GM12878 (cell line): ENCODE data around the gene LMO7. TPM values are rescaled to one million over a fixed set of nuclear protein-coding genes. Genes with fewer than 3 reads are reported as not detected.

Experiments
- ASH2L ChIP-seq: fragments of 300-600, 200-600 bp; sonication (generic); IDR thresholded peaks from 2 replicates; pipeline ENCODE4 v1.6.1; 2017; ENCODE audit warnings: low read depth, mild to moderate bottlenecking, borderline replicate concordance
- DPF2 ChIP-seq: fragments of 450-650 bp; IDR thresholded peaks from 2 replicates; pipeline ENCODE4 v1.6.1; 2017; ENCODE audit warnings: mild to moderate bottlenecking
- E2F8 ChIP-seq: fragments of 450-650 bp; IDR thresholded peaks from 2 replicates; pipeline ENCODE4 v1.6.1; 2018; ENCODE audit warnings: mild to moderate bottlenecking, low read depth, moderate library complexity; ENCODE audit not compliant: partially characterized antibody
- GABPA ChIP-seq: IDR thresholded peaks from 2 replicates; pipeline ENCODE4 v1.6.1; 2014; ENCODE audit warnings: antibody characterized with exemption, low read depth, mild to moderate bottlenecking, inconsistent platforms
- IRF4 ChIP-seq: IDR thresholded peaks from 2 replicates; pipeline ENCODE4 v1.6.1; 2011; ENCODE audit warnings: low read depth, low read length
- MAX ChIP-seq: IDR thresholded peaks from 2 replicates; pipeline ENCODE4 v1.6.1; 2012; ENCODE audit warnings: low read depth, low read length, improper control_type of control experiment
- MEF2B ChIP-seq: fragments of 450-650 bp; IDR thresholded peaks from 2 replicates; pipeline ENCODE4 v1.6.1; 2018; ENCODE audit warnings: mild to moderate bottlenecking, moderate library complexity; ENCODE audit not compliant: partially characterized antibody, poor library complexity, severe bottlenecking
- MXI1 ChIP-seq: fragments of 150-350 bp; IDR thresholded peaks from 2 replicates; pipeline ENCODE4 v1.6.1; 2011; ENCODE audit warnings: low read depth, mild to moderate bottlenecking, inconsistent platforms, low read length, improper control_type of control experiment
- NFXL1 ChIP-seq: fragments of 450-650 bp; IDR thresholded peaks from 2 replicates; pipeline ENCODE4 v1.6.1; 2017; ENCODE audit warnings: antibody characterized with exemption, mild to moderate bottlenecking, borderline replicate concordance
- PAX8 ChIP-seq: fragments of 450-650 bp; IDR thresholded peaks from 2 replicates; pipeline ENCODE4 v1.6.1; 2017; ENCODE audit warnings: mild to moderate bottlenecking, moderate library complexity
- RBBP5 ChIP-seq: fragments of 200-600 bp; sonication (generic); conservative IDR thresholded peaks from 2 replicates; pipeline ENCODE4 v1.6.1; 2016
- RFX5 ChIP-seq: IDR thresholded peaks from 2 replicates; pipeline ENCODE4 v1.6.1; 2011; ENCODE audit warnings: low read depth, low read length, improper control_type of control experiment
- SIX5 ChIP-seq: IDR thresholded peaks from 2 replicates; pipeline ENCODE4 v1.6.1; 2011; ENCODE audit warnings: mild to moderate bottlenecking, low read depth, low read length, moderate library complexity; ENCODE audit not compliant: severe bottlenecking
- SMARCA5 ChIP-seq: fragments of 450-650 bp; IDR thresholded peaks from 2 replicates; pipeline ENCODE4 v1.6.1; 2017; ENCODE audit warnings: mild to moderate bottlenecking
- SPI1 ChIP-seq: IDR thresholded peaks from 2 replicates; pipeline ENCODE4 v1.6.1; 2011; ENCODE audit warnings: low read depth, mild to moderate bottlenecking, low read length, moderate library complexity, borderline replicate concordance; ENCODE audit not compliant: insufficient read depth
- USF1 ChIP-seq: IDR thresholded peaks from 2 replicates; pipeline ENCODE4 v1.6.1; 2011; ENCODE audit warnings: borderline replicate concordance, low read depth, mild to moderate bottlenecking, moderate library complexity, mixed read lengths, low read length; ENCODE audit not compliant: insufficient read depth; ENCODE audit errors: extremely low read length
- WRNIP1 ChIP-seq: IDR thresholded peaks from 2 replicates; pipeline ENCODE4 v1.6.1; 2011; ENCODE audit warnings: low read depth, low read length, improper control_type of control experiment, borderline replicate concordance
- ZBTB33 ChIP-seq: fragments of 450-650 bp; IDR thresholded peaks from 2 replicates; pipeline ENCODE4 v1.6.1; 2017; ENCODE audit warnings: mild to moderate bottlenecking
- ZNF217 ChIP-seq: fragments of 450-650 bp; IDR thresholded peaks from 2 replicates; pipeline ENCODE4 v1.6.1; 2017; ENCODE audit warnings: antibody characterized with exemption, mild to moderate bottlenecking
- ZZZ3 ChIP-seq: IDR thresholded peaks from 2 replicates; pipeline ENCODE4 v1.6.1; 2011; ENCODE audit warnings: low read depth; ENCODE audit not compliant: control insufficient read depth, insufficient read length
- polyA plus RNA-seq, 11 experiments: library from polyadenylated mRNA; depleted of rRNA in 4 of 11; unstranded in 6 of 11; stranded (reverse) in 5 of 11; fragments of >200 nt; fragmentation: Nextera tagmentation in 4 of 11; fragmentation: Illumina TruSeq in 1 of 11; extraction: Ambion mirVana in 4 of 11; extraction: Trizol in 1 of 11; gene quantifications; 1 replicate in 1 of 11; 2 replicates in 10 of 11; pipeline versions ENCODE4 v1.2.1 to v1.2.3, GENCODE V29; 2011 to 2016; ENCODE audit warnings: inconsistent platforms in 2 of 11, missing spikeins in 2 of 11, low read depth in 1 of 11
- total RNA-seq, 4 experiments: library from RNA; depleted of rRNA in 3 of 4; stranded (reverse); fragments of >200 nt in 3 of 4; fragmentation: Illumina TruSeq in 1 of 4; extraction: Trizol in 1 of 4; gene quantifications; 2 replicates each; pipeline versions ENCODE4 v1.2.1 to v1.2.3, GENCODE V29; 2013 to 2021
- TF ChIP-seq, protein P1 (sequence below): IDR thresholded peaks from 2 replicates; pipeline ENCODE4 v1.6.1; 2011; ENCODE audit warnings: borderline replicate concordance, low read depth, mild to moderate bottlenecking, moderate library complexity, low read length; ENCODE audit not compliant: insufficient read depth, poor library complexity, severe bottlenecking
- TF ChIP-seq, protein P2 (sequence below): fragments of 450-650 bp; IDR thresholded peaks from 2 replicates; pipeline ENCODE4 v1.6.1; 2018; ENCODE audit warnings: borderline replicate concordance, mild to moderate bottlenecking; ENCODE audit not compliant: partially characterized antibody

LMO7 gene
- total and polyA plus RNA-seq, 10 of the 15 experiments (the other 5 are each of a cell fraction or from before 2014, with no cell fraction given): 8.5 to 67.8 (median 36.8) TPM

DNA sequence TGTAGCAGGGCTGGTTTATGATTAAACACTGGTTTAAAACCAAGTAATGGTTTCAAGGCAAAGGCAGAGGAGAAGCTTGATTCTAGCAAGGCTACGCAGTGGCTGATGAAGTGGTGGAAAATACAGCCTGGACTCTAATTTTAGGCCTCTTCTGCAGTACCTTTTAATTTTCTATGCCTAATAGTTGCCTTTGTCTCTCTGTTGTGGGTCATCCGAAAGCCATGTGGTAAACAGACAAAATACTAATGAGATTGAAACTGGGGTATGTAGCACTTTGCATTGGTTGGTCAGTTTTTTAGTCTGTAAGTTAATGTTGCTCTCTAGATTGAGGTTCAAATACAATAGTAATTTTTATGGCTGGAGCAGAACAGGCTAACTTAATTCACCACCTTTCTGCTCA is 3.3 kb downstream of the LMO7 start (continued):
- TF ChIP-seq, protein P1, sequence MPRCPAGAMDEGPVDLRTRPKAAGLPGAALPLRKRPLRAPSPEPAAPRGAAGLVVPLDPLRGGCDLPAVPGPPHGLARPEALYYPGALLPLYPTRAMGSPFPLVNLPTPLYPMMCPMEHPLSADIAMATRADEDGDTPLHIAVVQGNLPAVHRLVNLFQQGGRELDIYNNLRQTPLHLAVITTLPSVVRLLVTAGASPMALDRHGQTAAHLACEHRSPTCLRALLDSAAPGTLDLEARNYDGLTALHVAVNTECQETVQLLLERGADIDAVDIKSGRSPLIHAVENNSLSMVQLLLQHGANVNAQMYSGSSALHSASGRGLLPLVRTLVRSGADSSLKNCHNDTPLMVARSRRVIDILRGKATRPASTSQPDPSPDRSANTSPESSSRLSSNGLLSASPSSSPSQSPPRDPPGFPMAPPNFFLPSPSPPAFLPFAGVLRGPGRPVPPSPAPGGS: no peak
- TF ChIP-seq ASH2L (no peak), SPI1 (no peak), MAX (no peak), SMARCA5 (no peak), E2F8 (no peak), RBBP5 (no peak), DPF2 (peak; percentile 67), MEF2B (peak; percentile 84), MXI1 (no peak; the same call in 1 of the 2 replicates), GABPA (no peak), NFXL1 (no peak), ZNF217 (peak; percentile 83; the same call in 1 of the 2 replicates), IRF4 (no peak), PAX8 (no peak), ZZZ3 (no peak), SIX5 (no peak), WRNIP1 (no peak), RFX5 (no peak), ZBTB33 (no peak), USF1 (no peak)
- TF ChIP-seq, protein P2, sequence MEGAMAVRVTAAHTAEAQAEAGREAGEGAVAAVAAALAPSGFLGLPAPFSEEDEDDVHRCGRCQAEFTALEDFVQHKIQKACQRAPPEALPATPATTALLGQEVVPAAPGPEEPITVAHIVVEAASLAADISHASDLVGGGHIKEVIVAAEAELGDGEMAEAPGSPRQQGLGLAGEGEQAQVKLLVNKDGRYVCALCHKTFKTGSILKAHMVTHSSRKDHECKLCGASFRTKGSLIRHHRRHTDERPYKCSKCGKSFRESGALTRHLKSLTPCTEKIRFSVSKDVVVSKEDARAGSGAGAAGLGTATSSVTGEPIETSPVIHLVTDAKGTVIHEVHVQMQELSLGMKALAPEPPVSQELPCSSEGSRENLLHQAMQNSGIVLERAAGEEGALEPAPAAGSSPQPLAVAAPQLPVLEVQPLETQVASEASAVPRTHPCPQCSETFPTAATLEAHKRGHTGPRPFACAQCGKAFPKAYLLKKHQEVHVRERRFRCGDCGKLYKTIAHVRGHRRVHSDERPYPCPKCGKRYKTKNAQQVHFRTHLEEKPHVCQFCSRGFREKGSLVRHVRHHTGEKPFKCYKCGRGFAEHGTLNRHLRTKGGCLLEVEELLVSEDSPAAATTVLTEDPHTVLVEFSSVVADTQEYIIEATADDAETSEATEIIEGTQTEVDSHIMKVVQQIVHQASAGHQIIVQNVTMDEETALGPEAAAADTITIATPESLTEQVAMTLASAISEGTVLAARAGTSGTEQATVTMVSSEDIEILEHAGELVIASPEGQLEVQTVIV: no peak
